Psoas muscle (tissue), 8 donors: ENCODE data around the gene RPTOR. TPM values are rescaled to one million over a fixed set of nuclear protein-coding genes. Genes with fewer than 3 reads are reported as not detected.

Experiments used
- ATAC-seq, 4 donors: fragments of 200-7000 bp; cut with Tn5 transposase; one replicate each; pipeline ENCODE4 v1.9.1; 2020; ENCODE audit warnings: moderate library complexity in 3 of 4, mild to moderate bottlenecking in 2 of 4
- DNase-seq, 2 donors: peaks; one replicate each; pipeline ENCODE4 v3.0.0-alpha.2; 2020
- H3K27ac ChIP-seq: fragments of 200-600 bp; one replicate; pipeline ENCODE4 v1.8.0; 2022
- H3K27me3 ChIP-seq, 3 donors: fragments of 200-600 bp in 1 of 3; one replicate each; pipeline versions ENCODE4 v1.6.1 to v1.8.0; 2013 to 2022; ENCODE audit warnings: low read length in 2 of 3, mild to moderate bottlenecking in 2 of 3, moderate library complexity in 1 of 3; ENCODE audit not compliant: insufficient read depth in 3 of 3
- H3K36me3 ChIP-seq, 2 donors: fragments of 200-600 bp in 1 of 2; one replicate each; pipeline versions ENCODE4 v1.6.1 to v1.8.0; 2013 to 2022; ENCODE audit warnings: low read depth in 1 of 2, mild to moderate bottlenecking in 1 of 2, moderate library complexity in 1 of 2; ENCODE audit not compliant: insufficient read depth in 1 of 2
- H3K4me1 ChIP-seq: fragments of 200-600 bp; one replicate; pipeline ENCODE4 v1.8.0; 2022
- H3K4me3 ChIP-seq: fragments of 200-600 bp; one replicate; pipeline ENCODE4 v1.8.0; 2022; ENCODE audit warnings: mild to moderate bottlenecking
- H3K9me3 ChIP-seq: fragments of 200-600 bp; one replicate; pipeline ENCODE4 v1.8.0; 2022
- CTCF ChIP-seq: fragments of 200-600 bp; IDR thresholded peaks from one replicate; pipeline ENCODE4 v1.8.0; 2022; ENCODE audit warnings: antibody characterized with exemption
- WGBS, 3 donors: extraction: QIAGEN DNeasy Blood & Tissue Kit; methylation state at CpG; one replicate each; pipeline versions ENCODE4 v1.1.6 to v1.1.7; 2013; 5-methylcytosine and 5-hydroxymethylcytosine counted together
- intact Hi-C, 2 donors: fragments of 100-400 bp; cut with DNase I; formaldehyde crosslinking; loops; one replicate each; pipeline versions ENCODE4 v1.11.0 to v1.14.2; 2022
- polyA plus RNA-seq, 3 donors: library from polyadenylated mRNA; stranded (reverse); fragments of 200-250 nt; gene quantifications; one replicate each; pipeline ENCODE4 v1.2.3, GENCODE V29; 2013
- total RNA-seq, 4 donors: library from RNA; stranded (reverse); fragmentation: NEBNext Ultra II Directional in 2 of 4; extraction: Animal tissue kit (Norgen Biotek cat#: 25700) in 2 of 4; gene quantifications; one replicate each; pipeline versions ENCODE4 v1.2.1 to v1.2.4, GENCODE V29; 2021 to 2023
- donor health status: healthy with polysubstance abuse.
- donor health status: DM: no; HTN: no; CAD: no; lungs with moderate emphysema.
- donor health status: Bipolar disorder and iron deficiency.
- donor health status: healthy.
- donor health status: DM: yes; HTN: yes; CAD: no.
- donor health status: DM: no; HTN: no; CAD: no.
- donor health status: DM: no; HTN: no; CAD: no.
- donor health status: DM: yes; HTN: yes; CAD: no.

The RPTOR gene
- total and polyA plus RNA-seq, 7 donors = 13.6 to 82.2 (median 32.5) TPM

DNA sequence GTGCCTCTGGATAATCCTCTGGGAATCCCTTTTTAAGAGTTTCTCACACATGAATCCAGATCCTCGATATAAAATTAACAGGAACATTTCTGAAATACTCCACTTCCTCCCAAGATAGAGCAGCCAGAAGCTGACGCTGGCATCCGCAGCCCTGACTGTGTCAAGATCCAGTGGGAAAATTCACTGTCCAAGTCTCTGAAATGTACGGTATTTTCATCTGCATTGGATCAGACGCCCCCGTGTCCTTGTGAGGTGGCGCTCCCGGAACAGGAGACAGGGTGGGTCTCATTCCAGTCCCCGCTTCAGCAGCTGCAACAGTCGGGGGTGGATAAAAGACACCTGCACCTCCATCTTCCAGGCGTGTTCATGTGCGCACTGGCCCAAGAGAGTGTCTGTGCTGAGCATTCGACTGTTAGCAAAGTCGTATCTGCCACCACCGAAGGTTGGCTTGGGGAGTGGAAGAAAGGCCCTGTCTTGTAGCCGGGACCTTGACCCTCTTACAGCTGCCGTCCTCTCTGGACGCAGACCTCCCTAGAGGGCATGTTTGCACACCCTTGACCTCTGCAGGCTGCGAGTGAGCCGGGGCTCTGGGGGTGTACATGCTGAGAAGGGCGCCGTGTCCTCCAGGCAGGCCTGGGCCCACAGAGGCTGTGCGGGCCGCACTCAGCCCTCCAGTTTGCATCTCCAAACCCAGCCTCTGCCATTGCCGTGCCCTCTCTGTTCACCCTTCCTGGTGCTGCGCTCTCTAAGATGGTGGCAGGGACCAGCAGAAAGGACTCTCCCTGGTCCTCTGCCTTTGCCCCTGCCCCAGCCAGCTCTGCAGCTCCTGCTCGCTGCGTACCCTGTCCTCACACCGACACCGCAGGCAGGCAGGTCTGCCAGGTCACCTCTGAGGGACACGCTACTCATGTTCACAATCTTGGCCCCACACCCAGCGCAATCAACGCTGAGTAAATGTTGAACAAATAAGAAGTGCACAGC lies 375.0 kb downstream of the RPTOR start:
- Histone ChIP-seq H3K36me3 (peaks cover 4 to 54% of the 10 kb centered on the region in 2 donors), H3K27me3 (no peaks in the 10 kb centered on the region), H3K9me3 (no peaks in the 10 kb centered on the region), H3K27ac (peak overlapping the region; percentile 4), H3K4me1 (no peaks in the 10 kb centered on the region), H3K4me3 (no peak overlapping the region)
- DNase-seq = peak in 1 of 2 donors; percentile 45
- ATAC-seq = peak in 3 of 4 donors; percentile 21 to 44 (median 25)
- WGBS, 3 donors = 65 to 77% (median 73%) methylated on average over 32 to 33 of the region's 33 CpGs
- no peak for TF ChIP-seq CTCF
- intact Hi-C loops = no loop called here

DNA sequence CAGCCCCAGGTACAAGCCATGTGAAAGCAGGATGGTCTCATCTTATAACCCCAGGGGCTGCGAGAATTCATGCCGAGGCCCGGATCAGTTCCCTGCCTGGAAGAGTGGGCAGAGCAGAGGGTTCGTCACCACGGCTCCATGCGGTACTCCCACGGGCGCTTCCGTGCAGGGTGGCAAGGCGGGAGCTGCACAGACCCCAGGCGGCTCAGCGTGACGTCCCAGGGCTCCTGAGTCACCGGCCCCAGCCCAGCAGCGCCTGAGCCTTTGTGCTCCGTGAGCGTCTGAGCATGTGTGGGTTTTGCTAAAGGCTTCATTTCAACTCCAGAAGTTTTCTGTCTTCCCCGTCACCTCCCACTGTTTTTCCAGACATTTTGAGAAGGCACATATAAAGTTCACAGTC lies 375.8 kb downstream of the RPTOR start:
- no peak for TF ChIP-seq CTCF
- ATAC-seq = no peak
- Histone ChIP-seq H3K36me3 (peaks cover 8 to 62% of the 10 kb centered on the region in 2 donors), H3K9me3 (no peaks in the 10 kb centered on the region), H3K4me3 (no peak overlapping the region), H3K27ac (no peak overlapping the region), H3K27me3 (no peaks in the 10 kb centered on the region), H3K4me1 (no peaks in the 10 kb centered on the region)
- WGBS, 3 donors = 90 to 96% (median 92%) methylated on average over 18 of the region's 18 CpGs
- intact Hi-C loops = no loop called here
- DNase-seq = peak in 1 of 2 donors; percentile 36

- Histone ChIP-seq H3K9me3 (no peaks in the 10 kb centered on the region), H3K36me3 (peaks cover 8 to 66% of the 10 kb centered on the region in 2 donors), H3K27me3 (no peaks in the 10 kb centered on the region), H3K4me3 (no peak overlapping the region), H3K27ac (no peak overlapping the region), H3K4me1 (no peaks in the 10 kb centered on the region)
- DNase-seq (peak in 1 of 2 donors; percentile 39), ATAC-seq (no peak)
- 89 to 91% (median 91%) methylated on average over 22 of the region's 22 CpGs for WGBS, 3 donors
- TF ChIP-seq CTCF = no peak
- intact Hi-C loops = no loop called here
Observed at GRCh38 chr17:80921159-80921558, 376.5 kb downstream of the RPTOR start.

GRCh38 chr17:80921741-80922579 lies 377.3 kb downstream of the RPTOR start:
- ATAC-seq (no peak), DNase-seq (peak in 1 of 2 donors; percentile 49)
- H3K36me3 ChIP-seq = peaks cover 8 to 68% of the 10 kb centered on the region in 2 donors
- H3K27me3 ChIP-seq = no peaks in the 10 kb centered on the region
- no peaks in the 10 kb centered on the region for H3K9me3 ChIP-seq
- intact Hi-C loops = no loop called here
- WGBS, 3 donors = 94 to 95% (median 95%) methylated on average over 25 to 28 of the region's 28 CpGs
- no peak overlapping the region for H3K4me3 ChIP-seq
- TF ChIP-seq CTCF = no peak
- H3K27ac ChIP-seq = no peak overlapping the region
- no peaks in the 10 kb centered on the region for H3K4me1 ChIP-seq
